Activated CD8-positive, alpha-beta memory T cell treated with anti-CD3 and anti-CD28 coated beads for 48 hours (primary cell): ENCODE measurements around the gene LOXL3.
A peak's percentile ranks its signal among the peaks of the same experiment; 100 is the strongest.
"Not testable (repeated sequence)": the region's sequence is repeated elsewhere in the genome, so short reads cannot be mapped to it uniquely, and the experiment has no call there.

Experiments
- DNase-seq, 3 experiments: peaks; one replicate each; pipeline ENCODE4 v3.0.0-alpha.2; 2020; ENCODE audit warnings: low read depth in 2 of 3, low spot score in 2 of 3

LOXL3 gene

DNA sequence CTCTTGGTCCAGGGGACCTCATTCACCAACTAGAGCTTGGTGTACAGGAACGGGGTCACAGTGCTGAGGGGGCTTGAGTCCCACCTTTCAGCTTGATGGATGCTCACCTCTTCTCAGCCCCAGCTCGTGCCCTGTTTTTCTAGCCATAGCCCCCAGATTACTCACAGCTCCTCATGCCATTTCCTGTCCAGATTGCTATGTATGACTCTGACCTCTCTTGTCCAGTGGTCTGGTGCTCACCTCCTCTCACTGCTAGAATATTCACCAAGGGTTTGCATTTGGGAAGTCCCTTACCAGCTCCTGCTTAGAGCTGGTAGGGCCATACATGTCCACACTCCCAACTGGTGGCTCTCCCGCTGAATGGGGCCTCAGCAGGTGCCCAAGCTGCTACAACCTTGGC lies 60.2 kb downstream of the LOXL3 start:
- DNase-seq = no peak

DNA sequence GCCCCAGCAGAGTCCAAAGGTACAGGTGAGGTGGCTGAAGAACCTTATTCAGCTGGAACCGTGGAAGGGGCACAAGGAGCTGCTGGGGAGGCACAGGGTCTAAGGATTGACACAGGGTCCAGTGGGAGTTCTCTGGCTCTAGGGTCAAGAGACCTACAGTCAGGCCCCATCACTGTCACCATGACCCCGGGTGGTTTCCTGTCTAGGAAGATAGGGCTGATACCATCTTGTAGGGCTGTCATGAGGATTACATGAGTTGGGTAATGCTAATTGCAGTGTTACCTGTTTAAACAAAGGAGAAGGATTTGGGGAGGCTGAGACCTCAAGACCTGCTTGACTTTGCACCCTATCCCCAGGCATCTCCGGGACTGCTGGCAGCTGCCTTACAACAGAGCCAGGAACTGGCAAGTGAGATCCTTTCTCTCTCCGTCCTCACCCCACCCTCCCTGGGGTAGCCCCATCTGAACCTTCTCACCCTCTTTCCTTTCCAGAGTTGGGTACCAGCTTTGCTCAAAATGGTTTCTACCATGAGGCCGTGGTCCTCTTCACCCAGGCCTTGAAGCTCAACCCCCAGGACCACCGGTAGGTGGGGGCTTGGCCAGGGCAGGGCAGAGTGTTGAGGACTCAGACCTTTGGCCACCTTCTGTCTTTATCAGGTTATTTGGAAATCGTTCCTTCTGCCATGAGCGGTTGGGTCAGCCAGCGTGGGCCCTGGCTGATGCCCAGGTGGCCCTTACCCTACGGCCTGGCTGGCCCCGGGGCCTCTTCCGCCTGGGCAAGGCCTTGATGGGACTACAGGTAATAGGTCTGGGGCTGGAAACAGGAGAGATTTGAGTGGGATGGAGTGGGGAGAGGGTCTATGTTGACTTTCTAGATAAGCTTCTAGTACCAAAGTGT lies 61.8 kb downstream of the LOXL3 start:
- no peak for DNase-seq

DNA sequence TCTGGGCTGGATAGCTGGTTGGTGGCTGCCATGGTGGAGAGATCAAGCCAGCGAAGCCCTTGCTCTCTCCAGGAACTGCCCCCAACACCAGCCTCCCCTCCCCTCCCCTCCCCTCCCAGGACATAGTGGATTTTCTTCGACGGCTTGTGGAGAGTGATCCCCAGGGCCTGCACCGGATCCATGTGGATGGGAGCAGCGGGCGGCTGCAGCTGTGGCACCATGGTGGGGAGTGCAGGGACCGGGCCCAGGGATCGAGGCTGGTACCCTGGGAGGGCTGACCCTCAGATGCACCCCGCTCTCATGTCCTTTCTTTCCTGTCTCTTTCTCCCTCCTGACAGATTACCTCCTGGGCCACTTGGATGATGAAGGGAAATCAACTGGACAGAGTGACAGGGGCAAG lies 63.8 kb downstream of the LOXL3 start:
- no peak for DNase-seq

DNA sequence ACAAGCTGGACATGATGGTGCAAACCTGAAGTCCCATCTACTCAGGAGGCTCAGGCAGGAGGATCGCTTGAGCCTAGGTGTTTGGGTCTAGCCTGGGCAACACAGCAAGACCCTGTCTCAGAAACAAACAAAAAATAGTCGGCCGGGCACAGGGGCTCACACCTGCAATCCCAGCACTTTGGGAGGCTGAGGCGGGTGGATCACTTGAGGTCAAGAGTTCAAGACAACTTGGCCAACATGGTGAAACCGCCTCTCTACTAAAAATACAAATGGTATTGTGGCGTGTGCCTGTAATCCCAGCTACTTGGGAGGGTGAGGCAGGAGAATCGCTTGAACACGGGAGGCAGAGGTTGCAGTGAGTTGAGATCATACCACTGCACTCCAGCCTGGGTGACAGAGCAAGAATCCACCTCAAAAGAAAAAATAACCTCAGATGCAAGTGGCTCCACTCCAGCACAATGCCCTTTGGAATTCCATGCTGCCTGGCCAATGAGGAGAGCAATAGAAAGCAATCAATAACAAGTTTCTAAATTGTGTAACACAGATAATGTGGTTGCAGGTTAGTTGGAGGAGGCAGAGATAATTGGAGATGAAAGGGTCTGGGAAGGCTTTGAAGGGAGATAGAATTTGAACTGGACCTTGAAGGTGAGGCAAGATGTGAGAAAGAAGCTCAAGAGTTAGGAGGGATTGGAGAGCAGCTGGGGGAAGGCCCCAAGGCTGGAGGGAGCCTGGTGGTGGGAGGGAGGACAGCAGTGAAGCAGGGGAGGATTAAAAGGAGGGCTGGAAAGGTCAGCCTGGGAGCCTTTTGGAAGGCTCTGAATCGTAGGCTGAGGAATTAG lies 64.9 kb downstream of the LOXL3 start:
- no peak for DNase-seq

DNA sequence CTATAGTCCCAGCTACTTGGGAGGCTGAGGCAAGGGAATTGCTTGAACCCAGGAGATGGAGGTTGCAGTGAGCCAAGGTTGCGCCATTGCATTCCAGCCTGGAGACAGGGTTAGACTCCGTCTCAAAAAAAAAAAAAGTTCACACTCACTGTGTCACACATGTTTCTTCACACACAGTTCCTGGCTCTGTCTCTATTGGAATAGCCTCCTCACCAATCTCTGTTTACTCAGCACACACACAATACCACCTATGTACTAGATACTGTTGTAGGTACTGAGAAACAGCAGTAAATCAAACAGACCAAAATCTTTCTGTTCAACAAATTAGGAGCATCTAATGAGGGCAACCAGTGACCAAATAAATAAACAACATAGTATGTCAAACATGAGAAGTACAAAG lies 67.6 kb downstream of the LOXL3 start:
- DNase-seq = no peak

DNA sequence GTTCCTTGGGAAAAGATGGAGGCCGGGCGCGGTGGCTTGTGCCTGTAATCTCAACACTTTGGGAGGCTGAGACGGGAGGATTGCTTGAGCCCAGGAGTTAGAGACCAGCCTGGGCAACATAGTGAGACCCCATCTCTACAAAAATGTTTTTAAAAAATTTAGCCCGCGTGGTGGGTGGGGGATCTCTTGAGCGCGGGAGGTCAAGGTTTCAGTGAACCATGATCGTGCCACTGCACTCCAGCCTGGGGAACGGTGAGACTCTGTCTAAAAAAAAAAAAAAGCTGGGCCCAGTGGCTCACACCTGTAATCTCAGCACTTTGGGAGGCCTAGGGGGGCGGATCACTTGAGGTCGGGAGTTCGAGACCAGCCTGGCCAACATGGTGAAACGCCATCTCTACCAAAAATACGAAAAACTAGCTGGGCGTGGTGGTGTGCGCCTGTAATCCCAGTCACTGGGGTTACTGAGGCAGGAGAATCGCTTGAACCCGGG lies 70.0 kb downstream of the LOXL3 start:
- not testable (repeated sequence) for DNase-seq

DNA sequence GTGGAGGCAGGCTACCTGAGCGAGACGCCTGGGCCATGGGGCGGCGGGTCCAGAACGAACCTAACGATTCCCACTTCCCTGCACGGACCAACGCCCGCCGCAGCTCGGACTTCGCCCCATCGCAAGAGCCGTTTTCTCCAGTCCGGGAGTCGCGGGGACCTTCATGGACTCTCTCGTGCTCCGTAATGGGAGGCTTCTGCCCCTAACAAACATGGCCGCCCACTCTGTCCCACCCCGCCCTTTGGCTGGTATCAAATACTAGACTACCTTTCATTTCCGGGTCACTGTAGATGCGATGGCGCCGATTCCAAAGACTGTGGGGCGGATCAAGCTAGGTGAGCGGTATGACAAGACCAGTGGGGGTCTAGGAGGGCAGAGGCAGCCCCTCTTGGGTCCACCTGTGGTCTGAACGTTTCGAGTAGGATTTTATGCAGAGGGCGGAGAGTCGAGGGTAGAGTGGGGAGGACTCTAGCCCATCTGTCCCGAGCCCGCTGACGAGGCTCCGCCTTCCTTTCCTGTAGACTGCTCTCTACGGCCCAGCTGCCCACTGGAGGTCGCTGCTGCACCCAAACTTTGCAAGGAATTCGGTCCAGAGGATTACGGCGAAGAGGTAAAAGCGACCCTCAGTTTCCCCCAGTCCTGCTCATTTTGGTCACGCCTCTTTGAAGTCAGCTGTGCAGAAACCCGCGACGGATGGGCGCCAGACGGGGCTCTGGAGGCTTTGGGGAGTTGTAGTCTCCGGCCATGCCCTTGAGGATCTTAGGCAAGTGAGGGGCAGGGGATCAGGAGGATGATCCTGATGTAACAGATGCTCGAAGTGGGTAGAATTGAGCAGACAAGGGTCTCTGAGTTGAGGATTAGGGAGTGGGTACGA lies 70.7 kb downstream of the LOXL3 start, which contains the start of the genes CCDC142 and TTC31:
CCDC142 (minus strand) TSS at position 198 of the 874 bp plus-strand sequence; CDS start at position 37, 161 bp downstream.
TTC31 (plus strand) TSS at position 281 of the 874 bp plus-strand sequence; CDS start at position 296, 15 bp downstream.
- peak; percentile 74 to 83 (median 77) for DNase-seq
